Measurements from ENCODE around the gene ANKEF1. TPM values are rescaled to one million over a fixed set of nuclear protein-coding genes. Genes with fewer than 3 reads are reported as not detected.
A peak's percentile ranks its signal among the peaks of the same experiment; 100 is the strongest.

Gene ANKEF1
- total and polyA plus RNA-seq, 3 donors from 2014 or later: 14.4 to 52.1 (median 32.4) TPM

DNA sequence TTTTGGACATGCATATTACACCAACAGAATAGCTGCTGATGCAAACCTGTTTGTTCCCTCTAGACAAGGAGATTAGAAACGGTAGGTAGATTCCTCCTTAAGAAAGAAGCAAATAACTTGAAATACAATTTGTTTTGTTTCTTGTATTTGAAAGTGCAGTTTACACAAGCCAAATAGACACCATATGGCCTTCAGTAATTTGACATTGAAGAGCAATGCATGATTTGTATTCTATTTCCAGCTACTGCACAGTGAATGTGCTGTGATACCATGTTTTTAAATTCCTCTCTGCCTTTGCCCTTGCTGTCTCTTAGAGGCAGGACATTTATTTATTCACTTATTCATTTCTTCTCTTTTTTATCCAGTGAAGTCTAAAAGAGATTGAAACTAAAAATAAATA is 31.9 kb upstream of the ANKEF1 start:
- Histone ChIP-seq H3K36me3 (ENCODE audit: low read depth, missing control alignments) (no peaks in the 10 kb centered on the region), H3K27ac (no peak overlapping the region), H3K4me1 (no peaks in the 10 kb centered on the region), H3K4me3 (no peak overlapping the region), H3K27me3 (no peaks in the 10 kb centered on the region), H3K9me3 (no peaks in the 10 kb centered on the region)
- TF ChIP-seq, protein P1, sequence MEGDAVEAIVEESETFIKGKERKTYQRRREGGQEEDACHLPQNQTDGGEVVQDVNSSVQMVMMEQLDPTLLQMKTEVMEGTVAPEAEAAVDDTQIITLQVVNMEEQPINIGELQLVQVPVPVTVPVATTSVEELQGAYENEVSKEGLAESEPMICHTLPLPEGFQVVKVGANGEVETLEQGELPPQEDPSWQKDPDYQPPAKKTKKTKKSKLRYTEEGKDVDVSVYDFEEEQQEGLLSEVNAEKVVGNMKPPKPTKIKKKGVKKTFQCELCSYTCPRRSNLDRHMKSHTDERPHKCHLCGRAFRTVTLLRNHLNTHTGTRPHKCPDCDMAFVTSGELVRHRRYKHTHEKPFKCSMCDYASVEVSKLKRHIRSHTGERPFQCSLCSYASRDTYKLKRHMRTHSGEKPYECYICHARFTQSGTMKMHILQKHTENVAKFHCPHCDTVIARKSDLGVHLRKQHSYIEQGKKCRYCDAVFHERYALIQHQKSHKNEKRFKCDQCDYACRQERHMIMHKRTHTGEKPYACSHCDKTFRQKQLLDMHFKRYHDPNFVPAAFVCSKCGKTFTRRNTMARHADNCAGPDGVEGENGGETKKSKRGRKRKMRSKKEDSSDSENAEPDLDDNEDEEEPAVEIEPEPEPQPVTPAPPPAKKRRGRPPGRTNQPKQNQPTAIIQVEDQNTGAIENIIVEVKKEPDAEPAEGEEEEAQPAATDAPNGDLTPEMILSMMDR (IDR thresholded peaks at IDR 0.05): no peak
- TF ChIP-seq POLR2A (IDR thresholded peaks at IDR 0.05): no peak
- intact Hi-C loops (cut with DNase I; ENCODE audit: low total_unique reads): no loop called here
- 61 to 75% methylated on average over 1 of the region's 1 CpG for WGBS, 2 donors
- DNase-seq: no peak

- Histone ChIP-seq H3K27me3 (no peaks in the 10 kb centered on the region), H3K27ac (peak overlapping the region in 1 of 2 donors; percentile 39), H3K4me1 (peaks cover 3% of the 10 kb centered on the region), H3K9me3 (no peaks in the 10 kb centered on the region), H3K36me3 (ENCODE audit: low read depth, missing control alignments) (no peaks in the 10 kb centered on the region), H3K4me3 (no peak overlapping the region)
- intact Hi-C loops (cut with DNase I; ENCODE audit: low total_unique reads): no loop called here
- DNase-seq: no peak
- TF ChIP-seq, protein P1 (IDR thresholded peaks at IDR 0.05): no peak
- no peak for TF ChIP-seq POLR2A (IDR thresholded peaks at IDR 0.05)
- WGBS, 2 donors: 44 to 51% methylated on average over 2 of the region's 2 CpGs
Measured at GRCh38 chr20:10004900-10005299, 29.9 kb upstream of the ANKEF1 start.

DNA sequence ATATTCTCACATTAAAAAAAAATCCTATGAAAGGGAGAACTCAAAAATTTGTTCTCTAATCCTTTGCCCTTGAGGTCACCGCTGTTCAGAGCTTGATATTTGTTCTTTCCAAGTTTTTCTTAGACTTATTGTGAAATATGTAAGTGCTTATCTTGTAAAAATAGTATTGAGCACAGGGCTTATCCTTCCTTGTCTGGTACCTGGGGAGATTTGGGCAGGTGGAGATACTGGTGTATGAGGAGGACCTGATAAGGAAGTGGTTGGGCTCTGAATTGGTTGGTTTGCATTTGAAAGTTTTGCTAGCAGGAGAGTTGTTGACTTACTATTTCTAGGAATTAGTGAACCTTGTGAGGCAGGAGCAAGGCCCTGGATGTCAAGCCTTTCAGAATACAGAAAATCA is 28.9 kb upstream of the ANKEF1 start:
- no peak overlapping the region for H3K27ac ChIP-seq
- H3K4me3 ChIP-seq: no peak overlapping the region
- TF ChIP-seq, protein P1 (IDR thresholded peaks at IDR 0.05): no peak
- TF ChIP-seq POLR2A (IDR thresholded peaks at IDR 0.05): no peak
- no peaks in the 10 kb centered on the region for H3K36me3 ChIP-seq (ENCODE audit: low read depth, missing control alignments)
- peaks cover 3% of the 10 kb centered on the region for H3K4me1 ChIP-seq
- intact Hi-C loops (cut with DNase I; ENCODE audit: low total_unique reads): no loop called here
- no peaks in the 10 kb centered on the region for H3K9me3 ChIP-seq
- no peak for DNase-seq
- WGBS, 2 donors: 51 to 63% methylated on average over 1 of the region's 1 CpG
- H3K27me3 ChIP-seq: no peaks in the 10 kb centered on the region

DNA sequence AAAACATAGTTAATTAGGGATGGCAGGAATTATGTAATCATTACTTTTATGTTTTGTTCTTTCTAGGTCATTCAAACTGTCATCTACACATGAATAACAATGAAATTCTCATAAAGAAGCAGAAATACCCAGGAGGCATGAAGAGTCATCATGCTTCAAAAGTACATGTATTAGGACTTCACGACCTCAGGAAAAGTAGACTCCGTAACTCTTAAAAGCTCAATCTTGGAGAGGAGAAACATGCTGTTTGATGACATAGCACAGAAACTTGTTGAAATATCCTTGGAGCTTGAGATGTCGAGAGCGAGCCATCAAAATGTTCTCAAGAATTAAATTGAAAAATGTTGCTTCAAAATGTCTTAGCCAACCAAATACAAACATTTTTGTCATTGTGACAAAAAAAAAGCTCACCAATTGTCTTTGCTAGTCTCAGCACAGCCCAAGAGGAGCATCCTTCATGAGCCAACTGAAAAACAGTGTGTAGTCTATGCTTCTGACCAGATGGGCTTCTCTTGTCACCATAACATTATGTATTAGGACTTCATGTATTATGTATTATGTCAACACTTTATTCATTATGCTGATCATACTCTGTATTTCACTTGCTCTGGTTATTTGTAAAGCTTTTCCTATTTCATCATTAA is 28.2 kb upstream of the ANKEF1 start:
- TF ChIP-seq, protein P1 (IDR thresholded peaks at IDR 0.05): no peak
- TF ChIP-seq POLR2A (IDR thresholded peaks at IDR 0.05): no peak
- Histone ChIP-seq H3K4me1 (peaks cover 3% of the 10 kb centered on the region), H3K36me3 (ENCODE audit: low read depth, missing control alignments) (no peaks in the 10 kb centered on the region), H3K9me3 (no peaks in the 10 kb centered on the region), H3K27ac (no peak overlapping the region), H3K4me3 (no peak overlapping the region), H3K27me3 (no peaks in the 10 kb centered on the region)
- DNase-seq: no peak
- intact Hi-C loops (cut with DNase I; ENCODE audit: low total_unique reads): no loop called here
- WGBS, 2 donors: 71 to 72% methylated on average over 4 of the region's 4 CpGs

GRCh38 chr20:10007158-10007557 is 27.6 kb upstream of the ANKEF1 start:
- Histone ChIP-seq H3K27me3 (no peaks in the 10 kb centered on the region), H3K4me1 (peaks cover 3% of the 10 kb centered on the region), H3K36me3 (ENCODE audit: low read depth, missing control alignments) (no peaks in the 10 kb centered on the region), H3K9me3 (no peaks in the 10 kb centered on the region), H3K27ac (no peak overlapping the region), H3K4me3 (no peak overlapping the region)
- WGBS, 2 donors: 57 to 67% methylated on average over 2 of the region's 2 CpGs
- no peak for DNase-seq
- intact Hi-C loops (cut with DNase I; ENCODE audit: low total_unique reads): no loop called here
- no peak for TF ChIP-seq POLR2A (IDR thresholded peaks at IDR 0.05)
- TF ChIP-seq, protein P1 (IDR thresholded peaks at IDR 0.05): no peak

All from testis (tissue), 3 donors.